Lower leg skin (tissue), 3 donors: ENCODE measurements around the gene SNN.

Experiments used
- POLR2A ChIP-seq, 2 donors: fragments of 450-650 bp; IDR thresholded peaks; one replicate each; pipeline ENCODE4 v1.6.1; 2016 to 2017; ENCODE audit warnings: antibody characterized with exemption in 2 of 2, mild to moderate bottlenecking in 1 of 2, moderate library complexity in 1 of 2
- TF ChIP-seq, protein P1 (sequence below), 3 donors: fragments of 450-650 bp; IDR thresholded peaks; one replicate each; pipeline ENCODE4 v1.5.1; 2016; ENCODE audit warnings: antibody characterized with exemption in 3 of 3, mild to moderate bottlenecking in 3 of 3, moderate library complexity in 2 of 3

DNA sequence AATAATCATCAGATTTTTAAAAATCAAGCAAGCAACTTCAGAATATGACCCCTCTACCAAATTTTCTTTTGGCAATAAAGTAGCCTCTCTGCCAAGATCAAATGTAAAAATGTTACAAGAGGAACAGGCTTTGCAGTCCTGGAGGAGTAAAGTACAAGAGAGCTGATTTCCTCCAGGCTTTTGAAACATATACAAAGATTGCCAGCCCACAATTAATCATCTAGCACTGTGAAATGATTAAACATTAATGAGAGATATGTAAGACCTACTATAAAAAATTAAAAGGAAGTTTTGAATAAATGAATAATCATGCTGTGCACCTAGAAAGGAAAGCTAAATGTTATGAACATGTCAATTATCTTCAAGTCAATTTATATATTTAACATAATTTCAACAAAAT is 48.1 kb downstream of the SNN start:
- TF ChIP-seq POLR2A (IDR thresholded peaks at IDR 0.05), result no peak
- TF ChIP-seq, protein P1, sequence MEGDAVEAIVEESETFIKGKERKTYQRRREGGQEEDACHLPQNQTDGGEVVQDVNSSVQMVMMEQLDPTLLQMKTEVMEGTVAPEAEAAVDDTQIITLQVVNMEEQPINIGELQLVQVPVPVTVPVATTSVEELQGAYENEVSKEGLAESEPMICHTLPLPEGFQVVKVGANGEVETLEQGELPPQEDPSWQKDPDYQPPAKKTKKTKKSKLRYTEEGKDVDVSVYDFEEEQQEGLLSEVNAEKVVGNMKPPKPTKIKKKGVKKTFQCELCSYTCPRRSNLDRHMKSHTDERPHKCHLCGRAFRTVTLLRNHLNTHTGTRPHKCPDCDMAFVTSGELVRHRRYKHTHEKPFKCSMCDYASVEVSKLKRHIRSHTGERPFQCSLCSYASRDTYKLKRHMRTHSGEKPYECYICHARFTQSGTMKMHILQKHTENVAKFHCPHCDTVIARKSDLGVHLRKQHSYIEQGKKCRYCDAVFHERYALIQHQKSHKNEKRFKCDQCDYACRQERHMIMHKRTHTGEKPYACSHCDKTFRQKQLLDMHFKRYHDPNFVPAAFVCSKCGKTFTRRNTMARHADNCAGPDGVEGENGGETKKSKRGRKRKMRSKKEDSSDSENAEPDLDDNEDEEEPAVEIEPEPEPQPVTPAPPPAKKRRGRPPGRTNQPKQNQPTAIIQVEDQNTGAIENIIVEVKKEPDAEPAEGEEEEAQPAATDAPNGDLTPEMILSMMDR (IDR thresholded peaks at IDR 0.05), result no peak
